ENCODE measurements around the gene SPNS2. TPM values are rescaled to one million over a fixed set of nuclear protein-coding genes. Genes with fewer than 3 reads are reported as not detected.

Gene SPNS2
- total RNA-seq, 1 experiment from 2014 or later = 0.33 TPM

DNA sequence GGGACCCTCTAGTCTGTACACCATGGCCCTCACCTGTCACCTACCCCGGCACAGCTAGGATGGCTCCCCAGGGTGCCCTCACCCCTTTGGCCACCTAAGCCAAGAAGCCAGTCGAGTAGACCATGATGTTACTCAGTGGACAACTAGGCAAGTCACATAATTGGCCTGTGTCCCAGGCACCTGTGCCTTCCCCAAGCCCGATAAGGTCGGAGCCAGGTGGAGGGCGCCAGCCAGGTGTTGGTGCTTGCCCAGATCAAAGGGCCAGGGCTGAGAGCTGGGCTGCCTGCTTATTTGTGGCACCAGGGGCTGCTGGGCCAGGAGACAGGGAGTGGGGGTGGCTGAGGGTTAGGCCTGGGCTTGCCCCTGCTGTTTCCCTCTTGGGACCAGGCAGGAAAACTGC, 16.8 kb downstream of the SPNS2 start:
- Histone ChIP-seq H2AFZ (ENCODE audit: low read length) (no peak overlapping the region), H3K14ac (ENCODE audit: insufficient read depth, low read length) (no peak overlapping the region), H2AK5ac (ENCODE audit: insufficient read length, low read length) (no peak overlapping the region), H3K9ac (ENCODE audit: extremely low read depth, insufficient read length, low read length) (no peak overlapping the region), H2BK5ac (ENCODE audit: insufficient read length, low read length) (no peak overlapping the region), H4K8ac (replicated peaks; ENCODE audit: insufficient read length, low read depth, low read length) (no peak overlapping the region), H3K18ac (ENCODE audit: insufficient read length, low read depth, low read length) (peak overlapping the region; percentile 34), H3K9me3 (ENCODE audit: control insufficient read depth, low read depth, low read length) (no peaks in the 10 kb centered on the region), H2BK12ac (ENCODE audit: insufficient read length, low read depth, low read length) (no peak overlapping the region), H3K23me2 (ENCODE audit: insufficient read length, low read depth, low read length, poor library complexity, severe bottlenecking) (no peaks in the 10 kb centered on the region), H3K4me2 (ENCODE audit: insufficient read depth, insufficient read length, low read length) (no peak overlapping the region), H3K4me1 (ENCODE audit: insufficient read depth, low read length) (no peaks in the 10 kb centered on the region), H3T11ph (ENCODE audit: low read length) (no peak overlapping the region), H4K91ac (ENCODE audit: insufficient read length, low read depth, low read length) (no peak overlapping the region), H4K5ac (ENCODE audit: insufficient read length, low read depth, low read length) (no peak overlapping the region), H2BK120ac (ENCODE audit: low read depth, low read length, poor library complexity, severe bottlenecking) (no peak overlapping the region), H3K27ac (ENCODE audit: insufficient read length, low read depth, low read length) (no peak overlapping the region), H3K79me1 (ENCODE audit: insufficient read depth, low read depth, low read length, poor library complexity, severe bottlenecking) (no peaks in the 10 kb centered on the region), H4K20me1 (ENCODE audit: control insufficient read depth, insufficient read depth, insufficient read length) (no peaks in the 10 kb centered on the region), H2BK15ac (ENCODE audit: low read depth, low read length) (no peak overlapping the region), H3K4ac (ENCODE audit: low read depth, low read length) (no peak overlapping the region), H3K27me3 (ENCODE audit: insufficient read depth, low read length) (no peaks in the 10 kb centered on the region), H3K79me2 (ENCODE audit: insufficient read depth, low read length) (no peaks in the 10 kb centered on the region), H2BK20ac (ENCODE audit: low read depth, low read length, poor library complexity, severe bottlenecking) (no peak overlapping the region), H3K23ac (ENCODE audit: insufficient read length, low read depth, low read length) (no peak overlapping the region), H3K56ac (ENCODE audit: insufficient read length, low read depth, low read length) (no peak overlapping the region)
- no peaks in the 10 kb centered on the region; a peak in 1 of 5 replicates for H3K9me3 Mint-ChIP-seq
- H3K4me3 Mint-ChIP-seq = no peak overlapping the region
- no CpG with 5 or more reads among the region's 5 CpGs for WGBS (ENCODE audit: extremely low coverage, insufficient read length, low lambda C conversion rate)
- H3K36me3 Mint-ChIP-seq (ENCODE audit: insufficient read depth in 1 of 3, low read depth in 3 of 3) = no peaks in the 10 kb centered on the region
- peaks cover 7 to 25% of the 10 kb centered on the region in 2 experiments for H3K4me1 Mint-ChIP-seq
- TF ChIP-seq, protein P1, sequence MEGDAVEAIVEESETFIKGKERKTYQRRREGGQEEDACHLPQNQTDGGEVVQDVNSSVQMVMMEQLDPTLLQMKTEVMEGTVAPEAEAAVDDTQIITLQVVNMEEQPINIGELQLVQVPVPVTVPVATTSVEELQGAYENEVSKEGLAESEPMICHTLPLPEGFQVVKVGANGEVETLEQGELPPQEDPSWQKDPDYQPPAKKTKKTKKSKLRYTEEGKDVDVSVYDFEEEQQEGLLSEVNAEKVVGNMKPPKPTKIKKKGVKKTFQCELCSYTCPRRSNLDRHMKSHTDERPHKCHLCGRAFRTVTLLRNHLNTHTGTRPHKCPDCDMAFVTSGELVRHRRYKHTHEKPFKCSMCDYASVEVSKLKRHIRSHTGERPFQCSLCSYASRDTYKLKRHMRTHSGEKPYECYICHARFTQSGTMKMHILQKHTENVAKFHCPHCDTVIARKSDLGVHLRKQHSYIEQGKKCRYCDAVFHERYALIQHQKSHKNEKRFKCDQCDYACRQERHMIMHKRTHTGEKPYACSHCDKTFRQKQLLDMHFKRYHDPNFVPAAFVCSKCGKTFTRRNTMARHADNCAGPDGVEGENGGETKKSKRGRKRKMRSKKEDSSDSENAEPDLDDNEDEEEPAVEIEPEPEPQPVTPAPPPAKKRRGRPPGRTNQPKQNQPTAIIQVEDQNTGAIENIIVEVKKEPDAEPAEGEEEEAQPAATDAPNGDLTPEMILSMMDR (conservative IDR thresholded peaks at IDR 0.05) = no peak
- H3K27me3 Mint-ChIP-seq (ENCODE audit: low read depth) = peaks cover 30% of the 10 kb centered on the region
- no peak overlapping the region for H3K27ac Mint-ChIP-seq
- DNase-seq = no peak
